ENCODE measurements around the gene SCCPDH. TPM values are rescaled to one million over a fixed set of nuclear protein-coding genes. Genes with fewer than 3 reads are reported as not detected.

The SCCPDH gene
- total and polyA plus RNA-seq, 9 of the 15 experiments (the other 6 are each of a cell fraction or from before 2014, with no cell fraction given) = 7.0 to 61.9 (median 38.3) TPM

GRCh38 chr1:246782120-246782900 is 58.1 kb downstream of the SCCPDH start (continued):
- TF ChIP-seq MGA (IDR thresholded peaks at IDR 0.05) (peak; percentile 36), FOSL1 (tag; conservative IDR thresholded peaks at IDR 0.05) (peak; percentile 26; the same call in 1 of the 2 replicates), C11orf30 (IDR thresholded peaks at IDR 0.05; ENCODE audit: low read depth) (peak; percentile 75; the same call in 1 of the 2 replicates), MAFG (tag; conservative IDR thresholded peaks at IDR 0.05) (peak; percentile 62), DPF2 (IDR thresholded peaks at IDR 0.05) (peak; percentile 56), SMARCE1 (IDR thresholded peaks at IDR 0.05) (peak; percentile 38; the same call in 1 of the 2 replicates)
